ENCODE results near the gene NFASC.

DNA sequence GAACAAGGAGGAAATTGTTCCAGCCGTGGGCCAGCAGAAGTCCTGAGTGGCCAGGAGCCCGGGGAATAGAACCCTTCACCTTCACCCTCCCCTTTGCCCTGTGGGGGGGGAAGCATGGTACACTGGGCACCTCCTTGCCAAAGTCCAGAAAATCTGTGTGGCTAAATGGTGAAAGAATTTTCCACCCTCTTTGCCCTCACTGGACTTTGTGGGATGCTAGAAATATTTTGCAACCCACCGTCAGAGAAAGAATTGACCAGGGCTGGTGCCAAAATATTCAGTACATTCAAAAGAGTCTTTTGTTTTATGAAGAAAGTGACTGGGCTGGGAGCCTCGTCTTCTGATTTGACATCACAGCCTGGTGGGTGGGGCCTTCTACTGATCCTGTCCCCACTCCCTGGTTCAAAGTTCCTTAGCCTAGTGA is 14.6 kb downstream of the NFASC start:
- TF ChIP-seq, protein P1, sequence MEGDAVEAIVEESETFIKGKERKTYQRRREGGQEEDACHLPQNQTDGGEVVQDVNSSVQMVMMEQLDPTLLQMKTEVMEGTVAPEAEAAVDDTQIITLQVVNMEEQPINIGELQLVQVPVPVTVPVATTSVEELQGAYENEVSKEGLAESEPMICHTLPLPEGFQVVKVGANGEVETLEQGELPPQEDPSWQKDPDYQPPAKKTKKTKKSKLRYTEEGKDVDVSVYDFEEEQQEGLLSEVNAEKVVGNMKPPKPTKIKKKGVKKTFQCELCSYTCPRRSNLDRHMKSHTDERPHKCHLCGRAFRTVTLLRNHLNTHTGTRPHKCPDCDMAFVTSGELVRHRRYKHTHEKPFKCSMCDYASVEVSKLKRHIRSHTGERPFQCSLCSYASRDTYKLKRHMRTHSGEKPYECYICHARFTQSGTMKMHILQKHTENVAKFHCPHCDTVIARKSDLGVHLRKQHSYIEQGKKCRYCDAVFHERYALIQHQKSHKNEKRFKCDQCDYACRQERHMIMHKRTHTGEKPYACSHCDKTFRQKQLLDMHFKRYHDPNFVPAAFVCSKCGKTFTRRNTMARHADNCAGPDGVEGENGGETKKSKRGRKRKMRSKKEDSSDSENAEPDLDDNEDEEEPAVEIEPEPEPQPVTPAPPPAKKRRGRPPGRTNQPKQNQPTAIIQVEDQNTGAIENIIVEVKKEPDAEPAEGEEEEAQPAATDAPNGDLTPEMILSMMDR (IDR thresholded peaks at IDR 0.05), result no peak
- no peak for TF ChIP-seq POLR2A (IDR thresholded peaks at IDR 0.05)
- no peak for TF ChIP-seq EP300 (IDR thresholded peaks at IDR 0.05)

Measured in sigmoid colon (tissue), 4 donors.